ENCODE measurements around the gene RNASE7.

GRCh38 chr14:21059842-21060613 lies 17.9 kb downstream of the RNASE7 start:
- TF ChIP-seq CTCF (conservative IDR thresholded peaks at IDR 0.05; ENCODE audit: low read depth, low read length) (no peak), EZH2phosphoT487 (IDR thresholded peaks at IDR 0.05; ENCODE audit: borderline replicate concordance, low read length) (no peak)
